Myocyte (in vitro differentiated cells): Measurements from ENCODE around the gene SLC37A4. TPM values are rescaled to one million over a fixed set of nuclear protein-coding genes. Genes with fewer than 3 reads are reported as not detected.
"Not testable (repeated sequence)": the region's sequence is repeated elsewhere in the genome, so short reads cannot be mapped to it uniquely, and the experiment has no call there.

Experiments
- DNase-seq: peaks from one replicate; pipeline ENCODE4 v3.0.0-alpha.2; 2012; ENCODE audit warnings: low read depth
- total RNA-seq: library from RNA; depleted of rRNA; stranded (reverse); fragments of >200 nt; gene quantifications from 2 replicates; pipeline ENCODE4 v1.2.3, GENCODE V29; 2014

SLC37A4 gene
- total RNA-seq, 1 donor from 2014 or later: 19.0 TPM

DNA sequence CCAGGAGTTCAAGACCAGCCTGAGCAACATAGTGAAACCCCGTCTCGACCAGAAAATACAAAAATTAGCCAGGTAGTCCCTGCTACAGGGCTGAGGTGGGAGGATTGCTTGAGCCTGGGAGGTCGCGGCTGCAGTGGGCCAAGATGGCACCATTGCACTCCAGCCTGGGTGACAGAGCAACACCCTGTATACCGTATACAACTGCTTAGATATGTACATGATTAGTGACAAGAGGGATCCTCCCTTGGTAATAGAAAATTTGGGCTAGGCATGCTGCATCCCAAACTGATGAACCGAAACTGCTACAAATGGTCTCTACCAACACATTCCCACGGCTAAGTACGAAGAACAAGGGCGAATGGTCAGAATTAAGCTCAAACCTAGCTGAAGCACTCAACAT lies 12.2 kb upstream of the SLC37A4 start:
- no peak for DNase-seq

DNA sequence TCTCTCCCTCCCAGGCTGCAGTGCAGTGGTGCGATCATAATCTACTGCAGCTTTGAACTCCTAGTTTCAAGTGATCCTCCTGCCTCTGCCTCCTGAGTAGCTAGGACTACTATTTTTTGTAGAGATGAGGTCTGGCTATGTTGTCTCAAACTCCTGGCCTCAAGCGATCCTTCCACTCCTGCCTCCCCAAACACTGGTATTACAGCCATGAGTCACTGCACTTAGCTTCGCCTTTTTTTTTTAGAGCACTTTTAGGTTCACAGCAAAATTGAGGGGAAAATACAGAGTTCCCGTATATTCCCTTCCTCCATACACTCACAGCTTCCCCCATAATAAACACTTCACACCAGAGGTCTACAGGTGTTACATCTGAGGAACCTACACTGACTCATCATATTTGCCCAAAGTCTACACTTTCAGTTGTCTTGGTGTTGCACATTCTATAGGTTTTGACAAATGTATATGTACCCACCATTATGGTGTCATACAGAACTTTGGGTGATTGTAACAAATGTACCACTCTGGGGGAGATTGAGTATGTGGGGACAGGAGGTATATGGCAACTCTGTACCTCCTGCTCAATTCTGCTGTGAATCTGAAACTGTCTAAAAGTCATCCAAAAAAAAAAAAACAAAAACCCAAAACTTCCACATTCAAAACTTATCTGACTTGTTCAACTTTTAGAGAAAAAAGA lies 11.3 kb upstream of the SLC37A4 start:
- DNase-seq: no peak

DNA sequence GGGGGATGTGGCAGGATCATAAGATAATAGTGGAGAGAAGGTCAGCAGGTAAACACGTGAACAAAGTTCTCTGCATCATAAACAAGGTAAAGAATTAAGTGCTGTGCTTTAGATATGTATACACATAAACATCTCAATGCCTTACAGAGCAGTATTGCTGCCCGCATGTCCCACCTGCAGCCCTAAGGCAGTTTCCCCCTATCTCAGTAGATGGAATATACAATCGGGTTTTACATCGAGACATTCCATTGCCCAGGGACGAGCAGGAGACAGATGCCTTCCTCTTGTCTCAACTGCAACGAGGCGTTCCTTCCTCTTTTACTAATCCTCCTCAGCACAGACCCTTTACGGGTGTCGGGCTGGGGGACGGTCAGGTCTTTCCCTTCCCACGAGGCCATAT lies 8.8 kb upstream of the SLC37A4 start:
- DNase-seq: not testable (repeated sequence)

DNA sequence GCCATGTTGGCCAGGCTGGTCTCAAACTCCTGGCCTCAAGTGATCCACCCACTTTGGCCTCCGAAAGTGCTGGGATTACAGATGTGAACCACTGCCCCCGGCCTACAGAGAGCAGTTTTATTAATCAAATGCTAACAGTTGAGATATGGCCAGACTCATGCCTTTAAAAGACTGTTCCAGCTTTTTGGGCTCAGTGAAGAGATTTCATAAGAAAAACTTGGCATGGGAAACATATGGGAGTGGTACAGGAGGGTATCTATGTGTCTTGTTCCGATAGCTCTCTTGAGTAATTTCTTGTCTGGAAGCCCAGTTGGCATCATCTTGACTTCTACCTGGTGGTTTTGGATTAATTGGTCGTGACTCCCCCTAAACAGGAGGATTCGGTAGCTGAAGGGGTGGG lies 8.2 kb upstream of the SLC37A4 start:
- DNase-seq: no peak

DNA sequence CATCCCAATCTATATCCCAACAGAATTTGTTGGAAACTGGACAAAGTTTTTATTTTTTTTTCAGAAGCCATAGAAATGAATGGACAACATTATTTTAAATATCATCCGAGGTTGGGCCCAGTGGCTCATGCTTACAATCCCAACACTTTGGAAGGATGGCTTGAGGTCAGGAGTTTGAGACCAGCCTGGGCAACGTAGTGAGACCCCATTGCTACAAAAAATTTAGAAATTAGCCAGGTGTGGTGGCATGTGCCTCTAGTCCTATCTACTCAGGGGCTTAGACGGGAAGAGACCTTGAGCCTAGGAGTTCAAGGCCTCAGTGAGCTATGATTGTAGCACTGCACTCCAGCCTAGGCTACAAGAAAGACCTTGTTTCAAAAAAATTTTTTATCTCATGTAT lies 4.1 kb upstream of the SLC37A4 start:
- DNase-seq: no peak

DNA sequence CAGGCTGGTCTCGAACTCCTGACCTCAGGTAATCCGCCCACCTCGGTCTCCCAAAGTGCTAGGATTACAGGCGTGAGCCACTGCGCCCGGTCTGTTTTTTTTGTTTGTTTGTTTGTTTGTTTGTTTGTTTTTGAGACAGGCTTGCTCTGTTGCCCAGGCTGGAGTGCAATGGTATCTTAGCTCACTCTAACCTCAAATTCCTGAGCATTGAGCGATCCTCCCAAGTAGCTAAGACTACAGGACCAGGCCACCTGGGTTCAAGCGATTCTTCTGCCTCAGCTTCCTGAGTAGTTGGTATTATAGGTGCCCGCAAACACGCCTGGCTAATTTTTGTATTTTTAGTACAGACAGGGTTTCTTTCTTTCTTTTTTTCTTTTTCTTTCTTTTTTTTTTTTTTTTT lies 2.7 kb upstream of the SLC37A4 start:
- not testable (repeated sequence) for DNase-seq

DNA sequence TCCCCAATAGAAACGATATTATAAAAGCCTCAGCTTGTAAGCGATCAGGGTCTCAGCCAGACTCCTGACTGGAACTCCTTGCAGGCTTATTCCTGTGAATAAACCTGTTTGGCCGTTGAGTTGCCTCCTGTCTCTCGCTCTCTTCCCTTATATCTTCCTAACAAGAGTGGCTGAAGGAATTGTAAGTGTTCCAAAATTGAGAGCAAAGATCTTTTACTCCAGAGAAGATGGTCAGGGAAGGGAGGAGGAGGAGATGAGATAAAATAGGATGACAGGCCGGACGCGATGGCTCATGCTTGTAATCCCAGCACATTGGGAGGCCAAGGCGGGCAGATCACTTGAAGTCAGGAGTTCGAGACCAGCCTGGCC lies 1.2 kb upstream of the SLC37A4 start:
- no peak for DNase-seq

DNA sequence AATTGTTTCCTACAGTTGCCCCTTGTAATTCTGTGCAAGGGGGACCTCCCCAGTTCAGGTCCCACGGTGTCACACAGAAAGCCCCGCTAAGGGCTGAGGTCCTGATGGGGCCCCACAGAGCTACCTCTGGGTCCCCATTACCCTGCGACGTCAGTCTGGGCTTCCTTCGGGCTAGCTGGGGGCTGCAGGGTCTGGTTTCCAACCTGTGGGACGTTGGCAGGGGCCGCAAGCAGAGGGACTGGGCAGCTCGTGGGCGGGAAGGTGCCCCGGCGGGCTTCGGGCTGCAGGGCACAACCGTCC lies 698 bp downstream of the SLC37A4 start:
- no peak for DNase-seq

DNA sequence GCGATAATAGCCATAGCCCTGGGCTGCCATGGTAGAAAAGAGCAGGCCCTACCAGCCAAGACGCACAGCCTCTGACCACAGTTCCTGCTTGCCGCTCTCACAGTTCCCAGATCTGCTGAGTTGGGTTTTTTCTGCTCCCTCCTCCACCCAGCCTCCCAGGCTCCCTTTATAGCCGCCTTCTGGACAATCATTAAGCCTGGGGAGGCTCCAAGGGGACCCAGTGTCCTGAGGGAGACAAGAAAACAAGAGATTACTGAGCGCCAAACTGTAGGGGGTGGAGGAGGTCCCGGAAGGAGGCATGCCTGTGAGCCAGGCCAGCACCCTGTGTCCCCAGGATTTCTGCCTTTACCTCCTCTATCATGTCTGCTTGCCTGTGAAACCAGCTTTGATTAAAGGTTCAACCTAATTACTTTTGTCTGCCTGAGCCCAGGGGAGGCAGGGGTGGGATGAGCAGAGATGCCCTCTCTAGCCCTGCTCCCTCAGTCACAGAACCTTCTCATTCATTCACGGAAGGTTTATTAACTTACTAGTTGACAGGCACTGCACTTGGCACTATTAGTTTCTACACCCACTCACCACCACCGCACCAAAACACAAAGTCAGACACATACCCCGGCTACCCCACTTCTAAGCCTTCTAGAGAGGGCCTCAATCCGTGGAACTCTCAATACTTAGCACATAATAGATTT lies 1.2 kb downstream of the SLC37A4 start:
- DNase-seq: no peak

DNA sequence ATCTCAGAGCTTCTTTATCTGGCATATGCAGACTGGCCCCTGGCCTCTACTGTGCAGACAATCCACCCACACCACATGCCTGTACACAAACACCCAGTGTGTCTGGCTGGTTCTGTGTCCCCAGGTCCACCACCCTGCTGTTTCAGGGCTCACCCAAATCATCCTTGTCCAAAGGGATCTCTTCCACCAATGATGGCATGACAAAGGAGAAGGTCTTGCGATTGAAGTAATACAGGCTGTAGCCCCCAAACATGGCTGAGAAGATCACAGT lies 1.7 kb downstream of the SLC37A4 start:
- DNase-seq: no peak

DNA sequence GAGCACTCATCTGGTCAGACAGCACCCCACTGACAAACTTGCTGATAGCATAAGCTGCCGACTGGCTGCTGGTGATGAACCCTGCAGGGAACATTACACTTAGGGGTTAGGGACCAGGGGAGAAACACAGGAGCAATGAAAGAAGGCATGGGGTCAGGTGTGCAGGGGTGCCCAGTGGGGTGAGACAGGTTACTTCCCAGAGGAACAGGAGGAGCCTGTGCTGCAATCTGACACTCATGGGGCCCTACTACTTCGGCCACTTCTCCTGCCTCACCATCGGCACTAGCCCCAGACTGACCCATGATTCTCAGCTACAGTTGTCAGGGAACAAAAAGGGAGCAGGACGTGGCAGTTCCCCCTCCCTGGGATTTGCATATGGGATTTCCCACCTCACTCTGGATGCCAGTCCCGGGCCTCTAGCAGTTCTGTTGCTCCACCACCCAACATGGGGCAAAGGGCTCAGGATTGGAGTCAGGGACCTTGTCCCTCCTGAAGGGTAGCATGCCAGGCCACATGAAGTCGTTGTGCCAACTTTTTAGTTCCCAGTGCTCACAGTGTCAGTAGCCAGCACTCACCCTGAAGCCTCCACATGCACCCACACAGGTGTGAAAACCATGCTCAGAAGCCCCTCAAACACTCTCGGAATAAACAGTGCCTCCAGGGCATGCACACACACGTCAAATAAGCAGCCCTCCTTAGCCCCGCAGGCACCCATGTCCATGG lies 2.2 kb downstream of the SLC37A4 start:
- DNase-seq: no peak

DNA sequence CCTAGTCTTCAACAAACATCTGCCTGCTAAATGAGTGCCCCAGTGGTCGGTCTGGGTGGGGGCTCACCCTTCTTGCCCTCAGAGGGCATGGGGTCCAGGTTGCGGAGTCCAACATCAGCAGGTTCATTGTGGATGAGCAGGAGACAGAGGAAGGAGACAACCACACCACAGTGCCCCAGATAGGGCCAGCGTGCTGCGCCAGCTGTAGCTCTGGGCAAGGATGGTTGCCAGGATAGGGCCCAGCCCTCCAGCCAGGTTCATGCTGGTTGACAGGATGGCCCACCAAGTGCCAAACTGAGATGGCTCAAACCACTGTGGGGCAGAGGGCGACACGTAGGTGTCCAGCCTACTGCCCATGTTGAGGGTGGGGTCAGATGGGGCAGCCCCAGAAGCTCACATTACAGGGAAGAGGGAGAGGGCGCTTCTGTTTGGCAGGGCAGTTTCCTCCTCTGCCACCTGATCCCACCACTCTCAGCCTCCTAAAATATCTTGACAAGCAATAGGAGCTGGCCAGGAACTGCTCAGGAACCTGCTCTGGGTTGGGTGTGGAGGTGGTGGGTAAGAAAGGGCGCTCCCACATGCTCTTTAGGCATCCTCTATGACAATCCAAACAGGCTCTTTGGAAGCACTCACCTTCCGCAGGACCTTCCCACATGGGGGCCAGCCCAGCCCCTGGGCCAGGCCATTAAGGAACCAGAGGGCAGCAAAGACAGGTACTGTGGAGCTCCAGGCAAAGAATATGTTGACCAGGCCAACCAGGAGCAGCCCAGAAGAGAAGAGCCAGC lies 2.9 kb downstream of the SLC37A4 start:
- no peak for DNase-seq

DNA sequence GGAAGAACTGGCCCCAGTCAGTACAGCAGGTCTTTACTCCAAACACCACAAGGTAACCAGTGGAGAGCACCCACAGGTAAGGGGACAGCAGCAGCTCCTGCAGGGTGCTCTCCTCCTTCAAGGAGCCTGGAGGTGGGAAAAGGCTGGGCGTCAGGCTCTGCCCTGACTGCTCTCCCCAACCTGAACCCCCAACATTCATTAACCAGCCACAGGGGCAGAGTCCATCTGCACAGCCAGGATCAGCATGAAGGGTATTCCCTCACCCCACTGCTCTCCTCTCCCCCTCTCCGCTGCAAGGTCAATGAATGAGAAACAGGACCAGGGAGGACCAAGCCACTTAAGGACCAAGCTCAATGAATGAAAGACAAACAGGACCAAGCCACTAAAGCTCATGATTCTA lies 3.7 kb downstream of the SLC37A4 start:
- no peak for DNase-seq

DNA sequence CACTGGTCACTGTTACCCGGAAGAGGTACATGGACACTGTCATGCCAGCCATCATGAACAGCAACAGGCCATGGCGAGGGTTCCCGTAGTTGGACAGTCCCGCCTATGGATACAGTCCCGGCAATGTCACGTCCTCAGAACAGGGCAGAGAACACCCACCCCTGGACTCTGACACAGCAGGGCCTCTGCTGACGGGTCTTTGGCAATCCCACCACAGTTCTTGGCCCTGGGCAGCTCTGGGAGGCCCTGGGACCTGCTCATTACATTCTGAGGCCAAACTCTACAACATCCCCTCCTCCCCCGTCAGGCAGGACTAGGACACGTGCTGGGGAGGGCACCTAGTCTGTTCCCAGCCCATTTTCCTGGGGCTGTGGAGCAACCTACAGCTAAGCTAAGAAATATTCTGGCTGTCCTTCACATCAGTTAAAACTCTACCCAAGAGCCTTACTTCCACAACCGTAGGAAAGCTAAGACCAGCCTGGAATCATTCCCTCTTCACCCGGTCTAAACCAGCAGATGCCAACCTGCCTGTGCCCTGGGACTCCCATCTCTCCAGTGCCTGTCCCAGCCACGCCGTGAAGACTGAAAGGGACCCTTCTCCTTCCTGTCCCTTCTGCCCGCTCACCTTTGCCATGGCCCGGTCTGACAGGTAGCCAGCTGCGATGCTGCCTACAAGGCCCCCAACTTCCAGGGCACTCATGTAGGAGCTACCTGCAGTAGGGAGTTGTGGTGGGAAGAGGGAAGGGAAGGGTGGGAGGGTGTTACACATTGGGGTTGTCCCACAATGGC lies 4.5 kb downstream of the SLC37A4 start:
- no peak for DNase-seq

DNA sequence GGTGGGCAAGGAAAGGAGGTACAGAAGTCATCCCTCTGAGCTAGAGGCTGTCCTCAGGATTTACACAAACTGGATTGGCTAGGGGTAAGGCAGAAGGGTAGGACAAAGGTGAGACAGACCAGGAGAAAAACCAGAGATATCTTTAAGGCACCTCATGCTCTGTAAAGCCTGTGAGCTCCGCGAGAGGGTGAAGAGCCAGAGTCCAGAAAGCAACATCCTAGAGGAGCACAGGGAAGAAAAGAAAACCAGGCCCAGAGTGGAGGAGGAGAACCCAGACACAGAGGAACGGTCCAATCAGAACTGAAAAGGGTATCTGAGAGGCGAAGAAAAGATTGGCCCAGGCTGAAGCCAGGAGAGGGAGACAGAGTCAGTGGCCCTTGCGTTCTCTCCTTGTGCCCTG lies 5.1 kb downstream of the SLC37A4 start:
- DNase-seq: no peak

DNA sequence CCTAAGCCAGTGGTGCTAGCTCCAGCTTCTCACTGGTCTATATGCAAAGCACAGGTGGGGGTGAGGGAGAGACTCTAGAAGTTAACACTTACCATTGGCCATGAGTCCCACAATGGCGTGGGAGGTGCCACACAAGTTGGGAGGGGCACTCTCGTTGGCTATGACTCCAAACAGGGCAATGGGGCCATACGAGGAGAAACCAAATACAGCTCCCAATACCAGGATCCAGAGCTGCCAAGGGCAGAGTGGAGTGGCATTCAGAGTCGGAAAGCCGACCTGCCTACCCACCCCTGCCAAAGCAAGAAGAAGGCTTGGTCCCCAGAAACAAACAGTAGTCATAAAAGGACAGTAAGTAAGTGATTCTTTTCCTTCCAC lies 5.6 kb downstream of the SLC37A4 start:
- DNase-seq: no peak

DNA sequence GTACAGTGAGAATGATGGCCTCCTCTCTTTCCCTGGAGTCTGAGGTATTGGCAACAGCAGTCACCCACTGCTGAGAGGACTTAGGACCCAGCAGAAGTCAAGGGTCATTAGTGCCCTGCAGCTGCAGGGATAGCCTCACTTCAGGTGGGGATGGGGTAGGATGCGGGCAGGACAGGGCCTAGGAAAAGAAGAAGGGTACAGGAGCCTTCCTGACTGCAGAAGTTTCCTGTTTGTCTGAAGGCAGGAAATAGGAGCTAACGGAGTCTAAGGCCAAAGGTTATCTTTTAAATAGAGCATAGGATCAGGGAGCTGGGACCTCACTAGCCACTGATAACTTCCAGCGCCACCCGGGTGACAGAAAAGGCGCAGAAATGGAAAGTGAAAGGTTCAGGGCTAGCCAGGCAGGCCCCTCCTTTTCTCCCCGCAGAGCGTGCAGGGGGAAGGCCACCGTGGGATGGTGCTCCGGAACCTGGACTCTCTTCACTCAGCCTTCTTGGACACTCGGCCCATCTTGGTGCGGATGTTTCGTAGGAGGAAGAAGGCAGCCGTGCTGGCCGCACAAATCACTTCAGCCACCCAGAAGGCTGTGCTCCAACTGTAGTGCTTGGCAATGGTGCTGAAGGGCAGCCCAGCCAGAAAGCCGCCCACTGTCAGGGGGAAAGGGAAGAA lies 6.1 kb downstream of the SLC37A4 start:
- no peak for DNase-seq

DNA sequence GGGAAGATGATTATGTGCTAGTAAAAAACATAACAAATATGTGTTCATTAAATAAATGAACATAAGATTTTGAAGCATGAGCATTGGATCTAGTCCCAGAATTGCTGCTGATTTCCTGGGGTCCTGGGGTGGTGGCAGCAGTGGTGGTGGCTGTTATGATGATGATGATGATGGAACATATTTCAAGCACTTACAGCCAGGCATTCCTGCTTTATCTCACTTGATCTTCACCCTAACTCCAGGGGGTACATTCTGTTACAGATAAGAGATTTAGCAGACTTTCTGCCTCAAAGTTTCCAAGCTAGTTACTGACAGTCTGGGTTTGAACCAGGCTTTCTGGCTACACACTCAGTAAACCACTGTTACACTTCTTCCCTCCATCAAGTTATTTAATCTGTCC lies 6.9 kb downstream of the SLC37A4 start:
- DNase-seq: no peak

DNA sequence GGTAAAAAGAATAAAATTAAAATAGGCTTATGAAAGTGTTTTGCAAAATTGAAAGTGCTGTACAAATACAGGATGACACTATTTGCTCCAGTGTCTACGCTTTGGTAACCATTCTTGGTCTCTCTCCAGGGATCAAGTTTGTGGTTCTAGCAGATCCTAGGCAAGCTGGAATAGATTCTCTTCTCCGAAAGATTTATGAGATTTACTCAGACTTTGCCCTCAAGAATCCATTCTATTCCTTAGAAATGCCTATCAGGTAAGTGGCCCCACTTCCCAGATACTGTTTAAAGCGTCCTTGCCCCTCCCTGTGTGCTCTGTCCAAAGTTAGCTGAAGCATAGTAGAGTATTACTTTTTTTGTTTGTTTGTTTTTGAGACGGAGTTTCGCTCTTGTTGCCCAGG lies 9.0 kb downstream of the SLC37A4 start:
- DNase-seq: no peak

DNA sequence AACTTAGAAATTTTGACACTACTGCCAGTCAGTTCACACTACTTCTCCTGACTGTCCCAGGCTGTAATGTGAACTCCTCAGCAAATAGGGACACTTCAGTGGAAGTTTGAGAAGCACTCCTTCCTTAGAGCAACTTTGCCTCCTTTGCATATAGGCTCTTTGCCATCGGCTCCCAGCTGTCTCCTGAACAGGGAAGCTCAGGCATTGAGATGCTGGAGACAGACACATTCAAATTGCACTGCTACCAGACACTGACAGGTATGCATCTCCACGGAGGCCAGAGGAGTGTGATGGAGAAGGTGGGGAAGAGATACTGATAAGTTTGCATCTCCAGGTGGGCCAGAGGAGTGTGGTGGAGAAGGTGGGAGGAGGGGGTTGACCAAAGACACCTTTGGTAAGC lies 10.7 kb downstream of the SLC37A4 start:
- DNase-seq: no peak
